ENCODE measurements around the gene GRAMD4.

- no peak for TF ChIP-seq CTCF (IDR thresholded peaks at IDR 0.05)
- TF ChIP-seq RAD21 (conservative IDR thresholded peaks at IDR 0.05 in 1 of 2, IDR thresholded peaks at IDR 0.05 in 1 of 2), result no peak
- no peak for TF ChIP-seq KDM1A (IDR thresholded peaks at IDR 0.05; ENCODE audit: low read depth)
- TF ChIP-seq CHD2 (IDR thresholded peaks at IDR 0.05; ENCODE audit: low read length, partially characterized antibody), result no peak
- TF ChIP-seq GATA3 (IDR thresholded peaks at IDR 0.05; ENCODE audit: borderline replicate concordance), result no peak
- TF ChIP-seq, protein P1, sequence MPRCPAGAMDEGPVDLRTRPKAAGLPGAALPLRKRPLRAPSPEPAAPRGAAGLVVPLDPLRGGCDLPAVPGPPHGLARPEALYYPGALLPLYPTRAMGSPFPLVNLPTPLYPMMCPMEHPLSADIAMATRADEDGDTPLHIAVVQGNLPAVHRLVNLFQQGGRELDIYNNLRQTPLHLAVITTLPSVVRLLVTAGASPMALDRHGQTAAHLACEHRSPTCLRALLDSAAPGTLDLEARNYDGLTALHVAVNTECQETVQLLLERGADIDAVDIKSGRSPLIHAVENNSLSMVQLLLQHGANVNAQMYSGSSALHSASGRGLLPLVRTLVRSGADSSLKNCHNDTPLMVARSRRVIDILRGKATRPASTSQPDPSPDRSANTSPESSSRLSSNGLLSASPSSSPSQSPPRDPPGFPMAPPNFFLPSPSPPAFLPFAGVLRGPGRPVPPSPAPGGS (IDR thresholded peaks at IDR 0.05), result no peak
- TF ChIP-seq HDAC2 (IDR thresholded peaks at IDR 0.05), result no peak
- TF ChIP-seq HOXA7 (CRISPR knock-in tag; IDR thresholded peaks at IDR 0.05), result no peak
- no peak for TF ChIP-seq POLR2A (IDR thresholded peaks at IDR 0.05; ENCODE audit: low read length)
- no peak for TF ChIP-seq RCOR1 (IDR thresholded peaks at IDR 0.05; ENCODE audit: low read depth, low read length)
Measured at GRCh38 chr22:46710806-46711205, 90.6 kb downstream of the GRAMD4 start.
